ENCODE results near the gene RCAN1. TPM values are rescaled to one million over a fixed set of nuclear protein-coding genes. Genes with fewer than 3 reads are reported as not detected.
"Not testable (repeated sequence)": the region's sequence is repeated elsewhere in the genome, so short reads cannot be mapped to it uniquely, and the experiment has no call there.

The RCAN1 gene
- total RNA-seq, 1 donor from 2014 or later, result 9.1 TPM

- TF ChIP-seq CTCF (IDR thresholded peaks at IDR 0.05; ENCODE audit: unreplicated experiment), result no peak
- H3K27ac Mint-ChIP-seq (ENCODE audit: unreplicated experiment), result no peak overlapping the region
- H3K36me3 Mint-ChIP-seq (ENCODE audit: low read depth, unreplicated experiment), result no peaks in the 10 kb centered on the region
- no peaks in the 10 kb centered on the region for H3K9me3 Mint-ChIP-seq (ENCODE audit: unreplicated experiment)
- DNase-seq (ENCODE audit: low spot score), result no peak
- H3K27me3 Mint-ChIP-seq (ENCODE audit: unreplicated experiment), result peaks cover 6% of the 10 kb centered on the region
- H3K4me3 Mint-ChIP-seq (ENCODE audit: unreplicated experiment), result no peak overlapping the region
- peaks cover 6% of the 10 kb centered on the region for H3K4me1 Mint-ChIP-seq (ENCODE audit: unreplicated experiment)
These were observed 54.9 kb downstream of the RCAN1 start for GRCh38 chr21:34560021-34560420.

DNA sequence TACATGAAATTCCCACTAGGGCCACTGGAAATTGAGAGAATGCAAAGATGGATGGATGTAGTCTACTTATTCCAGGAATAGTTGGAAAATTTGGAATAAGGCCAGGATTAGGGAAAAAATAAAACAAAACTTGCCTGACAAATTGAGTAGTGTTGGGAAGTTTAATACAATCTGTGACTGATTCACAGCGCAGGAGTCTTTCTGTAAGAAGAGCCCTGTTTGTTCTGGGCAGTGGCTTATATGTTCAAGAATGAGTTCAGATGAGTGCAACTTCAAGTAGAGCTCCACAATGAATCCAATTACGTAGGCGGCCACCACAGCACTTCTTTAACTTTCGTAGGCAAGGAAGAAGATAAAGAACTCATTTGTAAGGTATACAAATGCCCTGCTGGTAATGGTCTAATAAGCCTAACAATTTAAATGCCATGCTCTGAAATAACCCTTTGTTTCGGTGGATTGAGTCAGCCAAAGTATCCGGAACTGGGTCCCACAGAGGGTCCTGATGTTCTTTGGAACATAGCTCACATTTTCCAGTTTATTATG lies 55.8 kb downstream of the RCAN1 start:
- H3K4me1 Mint-ChIP-seq (ENCODE audit: unreplicated experiment), result peaks cover 4% of the 10 kb centered on the region
- no peak overlapping the region for H3K27ac Mint-ChIP-seq (ENCODE audit: unreplicated experiment)
- H3K4me3 Mint-ChIP-seq (ENCODE audit: unreplicated experiment), result no peak overlapping the region
- DNase-seq (ENCODE audit: low spot score), result no peak
- peaks cover 3% of the 10 kb centered on the region for H3K27me3 Mint-ChIP-seq (ENCODE audit: unreplicated experiment)
- no peaks in the 10 kb centered on the region for H3K36me3 Mint-ChIP-seq (ENCODE audit: low read depth, unreplicated experiment)
- no peak for TF ChIP-seq CTCF (IDR thresholded peaks at IDR 0.05; ENCODE audit: unreplicated experiment)
- H3K9me3 Mint-ChIP-seq (ENCODE audit: unreplicated experiment), result peaks cover 4% of the 10 kb centered on the region

GRCh38 chr21:34558166-34558565 lies 56.7 kb downstream of the RCAN1 start:
- no peaks in the 10 kb centered on the region for H3K4me1 Mint-ChIP-seq (ENCODE audit: unreplicated experiment)
- no peak overlapping the region for H3K4me3 Mint-ChIP-seq (ENCODE audit: unreplicated experiment)
- no peak for DNase-seq (ENCODE audit: low spot score)
- no peaks in the 10 kb centered on the region for H3K27me3 Mint-ChIP-seq (ENCODE audit: unreplicated experiment)
- no peaks in the 10 kb centered on the region for H3K36me3 Mint-ChIP-seq (ENCODE audit: low read depth, unreplicated experiment)
- H3K9me3 Mint-ChIP-seq (ENCODE audit: unreplicated experiment), result peaks cover 4% of the 10 kb centered on the region
- TF ChIP-seq CTCF (IDR thresholded peaks at IDR 0.05; ENCODE audit: unreplicated experiment), result no peak
- no peak overlapping the region for H3K27ac Mint-ChIP-seq (ENCODE audit: unreplicated experiment)

DNA sequence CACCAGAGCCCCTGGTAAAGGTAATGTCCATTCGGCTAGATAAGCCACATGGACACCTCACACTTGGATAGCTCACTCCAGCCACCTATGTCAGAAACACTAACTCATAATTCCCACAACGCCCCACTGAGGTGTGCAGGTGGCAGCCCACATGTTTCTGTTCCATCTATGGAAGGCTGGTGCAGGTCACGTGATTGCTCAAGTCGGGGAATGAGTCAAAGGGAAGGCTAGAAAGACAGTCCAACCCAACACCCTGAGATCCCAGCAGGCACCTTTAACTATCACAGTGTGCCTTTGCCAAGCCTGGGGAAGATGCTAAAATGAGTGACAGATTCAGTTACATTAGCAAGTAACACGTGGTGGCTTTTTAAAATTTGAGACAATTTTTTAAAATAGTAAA lies 57.7 kb downstream of the RCAN1 start:
- H3K4me1 Mint-ChIP-seq (ENCODE audit: unreplicated experiment), result no peaks in the 10 kb centered on the region
- H3K9me3 Mint-ChIP-seq (ENCODE audit: unreplicated experiment), result peaks cover 4% of the 10 kb centered on the region
- TF ChIP-seq CTCF (IDR thresholded peaks at IDR 0.05; ENCODE audit: unreplicated experiment), result no peak
- no peak for DNase-seq (ENCODE audit: low spot score)
- H3K27me3 Mint-ChIP-seq (ENCODE audit: unreplicated experiment), result no peaks in the 10 kb centered on the region
- H3K36me3 Mint-ChIP-seq (ENCODE audit: low read depth, unreplicated experiment), result no peaks in the 10 kb centered on the region
- H3K27ac Mint-ChIP-seq (ENCODE audit: unreplicated experiment), result no peak overlapping the region
- H3K4me3 Mint-ChIP-seq (ENCODE audit: unreplicated experiment), result no peak overlapping the region

DNA sequence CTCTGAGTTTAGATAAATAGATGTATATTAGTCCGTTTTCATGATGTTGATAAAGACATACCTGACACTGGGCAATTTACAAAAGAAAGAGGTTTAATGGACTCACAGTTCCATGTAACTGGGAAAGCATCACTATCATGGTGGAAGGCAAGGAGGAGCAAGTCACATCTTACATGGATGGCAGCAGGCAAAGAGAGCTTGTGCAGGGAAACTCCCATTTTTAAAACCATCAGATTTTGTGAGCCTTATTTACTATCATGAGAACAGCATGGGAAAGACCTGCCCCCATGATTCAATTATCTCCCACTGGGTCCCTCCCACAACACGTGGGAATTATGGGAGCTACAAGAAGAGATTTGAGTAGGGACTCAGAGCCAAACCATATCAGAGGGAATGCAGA lies 60.2 kb downstream of the RCAN1 start:
- H3K27ac Mint-ChIP-seq (ENCODE audit: unreplicated experiment); H3K36me3 Mint-ChIP-seq (ENCODE audit: low read depth, unreplicated experiment); H3K9me3 Mint-ChIP-seq (ENCODE audit: unreplicated experiment); H3K27me3 Mint-ChIP-seq (ENCODE audit: unreplicated experiment); H3K4me1 Mint-ChIP-seq (ENCODE audit: unreplicated experiment); H3K4me3 Mint-ChIP-seq (ENCODE audit: unreplicated experiment); DNase-seq (ENCODE audit: low spot score): not testable (repeated sequence)
